ENCODE measurements around the gene RHD.

- TF ChIP-seq CTCF (IDR thresholded peaks at IDR 0.05; ENCODE audit: insufficient read depth, low read length, poor library complexity, severe bottlenecking) (no peak), EZH2phosphoT487 (conservative IDR thresholded peaks at IDR 0.05; ENCODE audit: low read length) (no peak)
Measured at GRCh38 chr1:25360596-25361581, 88.6 kb downstream of the RHD start.
